Natural killer cell (primary cell): ENCODE results near the gene BLM. TPM values are rescaled to one million over a fixed set of nuclear protein-coding genes. Genes with fewer than 3 reads are reported as not detected.

Experiments
- ATAC-seq, 3 donors: fragments of 150-1000 bp in 2 of 3; fragments of 200-7000 bp in 1 of 3; cut with Tn5 transposase; 1 replicate in 1 of 3; 2 replicates in 2 of 3; pipeline ENCODE4 v1.10.0; 2021; ENCODE audit warnings: mild to moderate bottlenecking in 2 of 3, moderate library complexity in 2 of 3
- DNase-seq, 2 donors: peaks; one replicate each; pipeline versions ENCODE4 v3.0.0 to v3.0.0-alpha.2; 2013 to 2021; ENCODE audit warnings: mixed read lengths in 1 of 2
- H3K27ac ChIP-seq: one replicate; pipeline ENCODE4 v1.5.1; 2013; ENCODE audit warnings: mild to moderate bottlenecking, low read length
- H3K27me3 ChIP-seq: one replicate; pipeline ENCODE4 v1.6.1; 2013; ENCODE audit warnings: low read length; ENCODE audit not compliant: control insufficient read depth, insufficient read depth
- H3K36me3 ChIP-seq: one replicate; pipeline ENCODE4 v1.6.1; 2013; ENCODE audit warnings: low read length; ENCODE audit not compliant: control insufficient read depth, insufficient read depth
- H3K4me1 ChIP-seq: one replicate; pipeline ENCODE4 v1.6.1; 2013; ENCODE audit warnings: low read length; ENCODE audit not compliant: control insufficient read depth, insufficient read depth
- H3K4me3 ChIP-seq: one replicate; pipeline ENCODE4 v1.5.1; 2013; ENCODE audit warnings: low read length
- H3K9me3 ChIP-seq: one replicate; pipeline ENCODE4 v1.6.1; 2013; ENCODE audit warnings: low read length; ENCODE audit not compliant: control insufficient read depth, insufficient read depth
- H3K27ac Mint-ChIP-seq, 2 donors: one replicate each; pipeline ENCODE4 v1.8.0; 2022; ENCODE audit warnings: mild to moderate bottlenecking in 2 of 2, mixed read lengths in 2 of 2, moderate library complexity in 1 of 2
- H3K27me3 Mint-ChIP-seq, 2 donors: one replicate each; pipeline ENCODE4 v1.8.0; 2022; ENCODE audit warnings: low read depth in 2 of 2, mixed read lengths in 2 of 2
- H3K36me3 Mint-ChIP-seq: one replicate; pipeline ENCODE4 v1.8.0; 2022; ENCODE audit warnings: mixed read lengths
- H3K4me1 Mint-ChIP-seq, 2 donors: one replicate each; pipeline ENCODE4 v1.8.0; 2022; ENCODE audit warnings: mixed read lengths in 2 of 2
- H3K4me3 Mint-ChIP-seq: one replicate; pipeline ENCODE4 v1.8.0; 2022; ENCODE audit warnings: mild to moderate bottlenecking, moderate library complexity, mixed read lengths
- H3K9me3 Mint-ChIP-seq, 2 donors: one replicate each; pipeline ENCODE4 v1.8.0; 2022; ENCODE audit warnings: mixed read lengths in 2 of 2
- WGBS: methylation state at CpG from one replicate; pipeline ENCODE4 v1.1.7; 2013; ENCODE audit warnings: missing lambda C conversion rate; ENCODE audit not compliant: insufficient coverage; 5-methylcytosine and 5-hydroxymethylcytosine counted together
- intact Hi-C: fragments of 100-400 bp; cut with micrococcal nuclease; formaldehyde crosslinking; loops from one replicate; pipeline ENCODE4 v1.14.2; 2022
- total RNA-seq, 4 donors: library from RNA; stranded (reverse); fragments of 120-200 nt in 1 of 4; gene quantifications; one replicate each; pipeline versions ENCODE4 v1.2.3 to v1.2.4, GENCODE V29; 2013 to 2022
- TF ChIP-seq, protein P1 (sequence below): fragments of 200-600 bp; IDR thresholded peaks from one replicate; pipeline ENCODE4 v1.8.0; 2022; ENCODE audit warnings: antibody characterized with exemption

BLM gene
- total RNA-seq, 3 donors from 2014 or later (not counting 1 experiment from before 2014, with no cell fraction given) = 9.9 to 15.9 (median 14.1) TPM

DNA sequence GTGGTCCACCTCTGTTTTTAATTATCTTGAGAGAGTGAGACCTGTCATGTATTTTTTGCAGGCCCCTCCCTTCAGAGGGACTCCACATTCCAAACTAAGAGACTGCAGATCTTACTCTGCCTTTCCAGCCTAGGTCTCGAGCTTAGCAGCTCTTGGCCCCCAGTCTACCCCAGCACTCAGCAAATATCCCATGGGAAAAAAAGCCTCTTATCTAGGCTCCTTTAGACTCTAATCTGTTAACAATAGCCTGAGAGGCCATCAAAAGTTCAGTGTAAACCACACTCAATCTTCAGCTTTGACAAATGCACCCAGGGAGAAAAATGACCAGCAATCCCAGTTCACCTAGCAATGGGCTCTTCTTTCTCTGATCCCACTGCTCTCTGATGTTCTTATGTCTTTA lies 8.6 kb upstream of the BLM start:
- TF ChIP-seq, protein P1, sequence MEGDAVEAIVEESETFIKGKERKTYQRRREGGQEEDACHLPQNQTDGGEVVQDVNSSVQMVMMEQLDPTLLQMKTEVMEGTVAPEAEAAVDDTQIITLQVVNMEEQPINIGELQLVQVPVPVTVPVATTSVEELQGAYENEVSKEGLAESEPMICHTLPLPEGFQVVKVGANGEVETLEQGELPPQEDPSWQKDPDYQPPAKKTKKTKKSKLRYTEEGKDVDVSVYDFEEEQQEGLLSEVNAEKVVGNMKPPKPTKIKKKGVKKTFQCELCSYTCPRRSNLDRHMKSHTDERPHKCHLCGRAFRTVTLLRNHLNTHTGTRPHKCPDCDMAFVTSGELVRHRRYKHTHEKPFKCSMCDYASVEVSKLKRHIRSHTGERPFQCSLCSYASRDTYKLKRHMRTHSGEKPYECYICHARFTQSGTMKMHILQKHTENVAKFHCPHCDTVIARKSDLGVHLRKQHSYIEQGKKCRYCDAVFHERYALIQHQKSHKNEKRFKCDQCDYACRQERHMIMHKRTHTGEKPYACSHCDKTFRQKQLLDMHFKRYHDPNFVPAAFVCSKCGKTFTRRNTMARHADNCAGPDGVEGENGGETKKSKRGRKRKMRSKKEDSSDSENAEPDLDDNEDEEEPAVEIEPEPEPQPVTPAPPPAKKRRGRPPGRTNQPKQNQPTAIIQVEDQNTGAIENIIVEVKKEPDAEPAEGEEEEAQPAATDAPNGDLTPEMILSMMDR = no peak
- H3K36me3 Mint-ChIP-seq = peaks cover under 1% of the 10 kb centered on the region
- no peak overlapping the region for H3K4me3 Mint-ChIP-seq
- intact Hi-C loops = no loop called here
- H3K4me3 ChIP-seq = no peak overlapping the region
- no peaks in the 10 kb centered on the region for H3K4me1 ChIP-seq
- 85% methylated on average over 1 of the region's 1 CpG for WGBS
- H3K36me3 ChIP-seq = no peaks in the 10 kb centered on the region
- H3K27ac ChIP-seq = no peak overlapping the region
- peaks cover 3% of the 10 kb centered on the region for H3K9me3 ChIP-seq
- H3K4me1 Mint-ChIP-seq = no peaks in the 10 kb centered on the region
- DNase-seq = no peak
- H3K27me3 ChIP-seq = no peaks in the 10 kb centered on the region
- ATAC-seq = no peak
- no peaks in the 10 kb centered on the region for H3K27me3 Mint-ChIP-seq
- no peak overlapping the region for H3K27ac Mint-ChIP-seq
- peaks cover 0 to under 1% of the 10 kb centered on the region in 2 donors for H3K9me3 Mint-ChIP-seq

DNA sequence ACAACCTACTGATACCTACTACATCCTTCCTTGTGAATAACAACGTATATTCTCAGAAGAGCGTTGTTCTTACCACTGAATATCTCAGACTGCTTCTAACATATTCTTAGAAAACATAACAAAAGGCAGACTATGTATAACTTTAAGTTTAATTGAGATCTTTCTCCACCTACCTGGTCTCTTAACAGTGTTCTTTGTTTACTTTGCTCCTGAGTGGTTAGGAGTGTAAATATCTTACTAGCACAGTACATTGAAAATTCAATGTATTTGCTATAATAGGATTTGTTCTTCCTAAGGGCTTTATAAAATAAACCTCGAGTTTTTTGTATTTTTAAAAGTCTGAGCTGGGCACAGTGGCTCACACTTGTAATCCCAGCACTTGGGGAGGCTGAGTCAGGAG lies 7.9 kb upstream of the BLM start:
- no peak overlapping the region for H3K4me3 ChIP-seq
- WGBS = 89% methylated on average over 1 of the region's 3 CpGs
- Mint-ChIP-seq H3K27ac (no peak overlapping the region), H3K27me3 (no peaks in the 10 kb centered on the region), H3K4me1 (no peaks in the 10 kb centered on the region), H3K4me3 (no peak overlapping the region), H3K36me3 (no peaks in the 10 kb centered on the region), H3K9me3 (no peaks in the 10 kb centered on the region)
- TF ChIP-seq, protein P1 = no peak
- no peak overlapping the region for H3K27ac ChIP-seq
- DNase-seq (no peak), ATAC-seq (no peak)
- no peaks in the 10 kb centered on the region for H3K9me3 ChIP-seq
- intact Hi-C loops = no loop called here
- no peaks in the 10 kb centered on the region for H3K27me3 ChIP-seq
- H3K4me1 ChIP-seq = no peaks in the 10 kb centered on the region
- H3K36me3 ChIP-seq = no peaks in the 10 kb centered on the region

- TF ChIP-seq, protein P1 = no peak
- Histone ChIP-seq H3K36me3 (no peaks in the 10 kb centered on the region), H3K9me3 (no peaks in the 10 kb centered on the region), H3K27me3 (no peaks in the 10 kb centered on the region), H3K4me1 (no peaks in the 10 kb centered on the region), H3K4me3 (no peak overlapping the region), H3K27ac (no peak overlapping the region)
- intact Hi-C loops = no loop called here
- Mint-ChIP-seq H3K4me3 (no peak overlapping the region), H3K36me3 (no peaks in the 10 kb centered on the region), H3K27me3 (no peaks in the 10 kb centered on the region), H3K4me1 (no peaks in the 10 kb centered on the region), H3K9me3 (no peaks in the 10 kb centered on the region), H3K27ac (no peak overlapping the region)
- DNase-seq (no peak), ATAC-seq (no peak)
- 88% methylated on average over 7 of the region's 7 CpGs for WGBS
Measured at GRCh38 chr15:90710436-90711027, 6.6 kb upstream of the BLM start.

DNA sequence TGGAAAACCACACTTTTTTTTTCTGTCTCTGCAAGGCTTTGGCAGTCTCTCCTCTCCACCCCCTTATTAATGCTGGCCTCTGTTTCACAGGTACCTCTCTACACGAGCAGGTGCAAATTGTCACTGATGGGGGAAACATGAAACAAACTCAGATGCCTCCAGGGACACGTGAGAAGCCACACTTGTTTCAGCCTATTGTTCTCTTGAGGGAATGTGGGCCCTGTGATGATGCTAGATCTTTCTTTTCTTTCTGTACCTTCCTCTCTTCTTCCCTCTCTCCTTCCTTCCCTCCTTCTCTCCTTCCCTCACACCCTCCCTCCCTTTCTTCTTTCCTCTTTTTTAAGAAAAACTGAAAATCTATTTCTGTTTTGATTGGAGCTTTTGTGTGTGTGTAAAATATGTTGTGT lies 5.7 kb upstream of the BLM start:
- WGBS = 83% methylated on average over 2 of the region's 2 CpGs
- H3K27me3 Mint-ChIP-seq = no peaks in the 10 kb centered on the region
- H3K27me3 ChIP-seq = no peaks in the 10 kb centered on the region
- no peak overlapping the region for H3K27ac ChIP-seq
- ATAC-seq (no peak), DNase-seq (no peak)
- TF ChIP-seq, protein P1 = no peak
- no peaks in the 10 kb centered on the region for H3K36me3 ChIP-seq
- H3K9me3 Mint-ChIP-seq = no peaks in the 10 kb centered on the region
- H3K36me3 Mint-ChIP-seq = no peaks in the 10 kb centered on the region
- no peak overlapping the region for H3K27ac Mint-ChIP-seq
- no peaks in the 10 kb centered on the region for H3K4me1 ChIP-seq
- no peaks in the 10 kb centered on the region for H3K9me3 ChIP-seq
- H3K4me1 Mint-ChIP-seq = peaks cover 8% of the 10 kb centered on the region in 2 donors
- no peak overlapping the region for H3K4me3 ChIP-seq
- H3K4me3 Mint-ChIP-seq = no peak overlapping the region
- intact Hi-C loops = no loop called here
